HG02981 (cell line): ENCODE results near the gene BAIAP2.

Experiments
- ATAC-seq: cut with Tn5 transposase; IDR thresholded peaks from one replicate; pipeline ENCODE4 v1.9.1; 2021; ENCODE audit warnings: mild to moderate bottlenecking, moderate library complexity; ENCODE audit not compliant: unreplicated experiment

The BAIAP2 gene

DNA sequence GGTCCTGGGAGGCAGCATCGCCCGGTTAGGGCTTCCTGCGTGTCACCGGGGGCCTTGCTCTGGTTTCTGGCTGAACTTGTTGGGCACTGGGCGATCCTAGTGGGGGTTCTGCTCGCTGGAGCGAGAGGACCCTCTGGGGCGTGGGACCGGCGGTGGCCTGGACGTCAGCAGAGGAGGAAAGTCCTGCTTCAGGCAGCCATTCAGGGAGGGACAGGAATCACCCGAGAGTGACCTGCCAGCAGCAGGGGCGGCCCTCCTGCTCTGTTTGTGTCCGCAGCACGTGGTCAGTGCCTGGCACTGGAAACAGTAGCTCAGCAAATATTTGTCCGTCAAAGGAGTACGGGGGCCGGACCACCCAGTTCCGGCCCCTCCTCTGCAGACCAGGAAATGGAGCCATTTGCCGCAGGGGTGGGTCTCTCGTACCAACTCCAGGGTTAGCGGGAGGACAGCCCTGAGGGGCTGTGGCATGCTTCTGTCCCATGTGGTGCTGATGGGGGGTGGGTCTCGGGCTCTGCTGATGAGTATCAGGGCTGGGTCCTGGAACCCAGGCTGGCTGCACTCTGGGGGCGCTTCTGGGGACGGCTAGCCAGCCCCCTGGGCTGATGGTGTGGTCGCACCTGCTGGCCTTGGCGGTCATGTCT is 48.3 kb downstream of the BAIAP2 start:
- no peak for ATAC-seq

DNA sequence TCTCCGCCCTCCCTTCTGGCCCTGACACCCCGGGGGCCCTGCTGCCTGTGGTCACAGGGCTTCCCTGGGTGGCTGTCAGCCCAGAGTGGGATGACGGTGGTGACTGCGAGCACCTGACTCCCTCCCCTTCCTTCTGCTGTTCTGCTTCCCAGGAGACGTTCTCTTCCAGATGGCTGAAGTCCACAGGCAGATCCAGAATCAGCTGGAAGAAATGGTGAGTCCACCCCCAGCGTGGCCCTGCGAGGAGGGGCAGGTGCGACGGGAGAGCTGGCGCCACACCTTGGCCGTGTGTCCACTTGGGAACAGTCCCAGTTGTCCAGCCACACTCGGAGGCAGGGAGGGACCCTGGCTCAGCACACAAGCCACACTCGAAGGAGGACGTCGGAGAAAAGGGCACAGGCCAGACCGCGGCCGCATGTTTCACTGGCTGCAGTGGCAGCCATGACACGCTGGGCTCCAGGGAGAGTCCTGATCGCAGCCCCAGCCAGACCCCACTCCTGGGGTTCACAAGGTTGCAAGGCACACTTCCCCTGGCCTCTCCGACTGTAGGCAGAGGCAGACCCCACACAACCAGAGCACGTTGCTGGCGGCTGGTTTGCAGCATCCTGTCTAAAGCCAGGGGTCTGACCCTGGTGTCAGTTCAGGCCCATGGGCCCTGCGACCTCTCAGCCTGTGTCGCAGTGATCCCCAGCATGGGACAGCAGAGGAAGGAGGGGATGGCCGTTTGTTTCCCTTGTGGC is 49.9 kb downstream of the BAIAP2 start:
- no peak for ATAC-seq

- ATAC-seq, result no peak
Measured at GRCh38 chr17:81085420-81085911, 50.5 kb downstream of the BAIAP2 start.

DNA sequence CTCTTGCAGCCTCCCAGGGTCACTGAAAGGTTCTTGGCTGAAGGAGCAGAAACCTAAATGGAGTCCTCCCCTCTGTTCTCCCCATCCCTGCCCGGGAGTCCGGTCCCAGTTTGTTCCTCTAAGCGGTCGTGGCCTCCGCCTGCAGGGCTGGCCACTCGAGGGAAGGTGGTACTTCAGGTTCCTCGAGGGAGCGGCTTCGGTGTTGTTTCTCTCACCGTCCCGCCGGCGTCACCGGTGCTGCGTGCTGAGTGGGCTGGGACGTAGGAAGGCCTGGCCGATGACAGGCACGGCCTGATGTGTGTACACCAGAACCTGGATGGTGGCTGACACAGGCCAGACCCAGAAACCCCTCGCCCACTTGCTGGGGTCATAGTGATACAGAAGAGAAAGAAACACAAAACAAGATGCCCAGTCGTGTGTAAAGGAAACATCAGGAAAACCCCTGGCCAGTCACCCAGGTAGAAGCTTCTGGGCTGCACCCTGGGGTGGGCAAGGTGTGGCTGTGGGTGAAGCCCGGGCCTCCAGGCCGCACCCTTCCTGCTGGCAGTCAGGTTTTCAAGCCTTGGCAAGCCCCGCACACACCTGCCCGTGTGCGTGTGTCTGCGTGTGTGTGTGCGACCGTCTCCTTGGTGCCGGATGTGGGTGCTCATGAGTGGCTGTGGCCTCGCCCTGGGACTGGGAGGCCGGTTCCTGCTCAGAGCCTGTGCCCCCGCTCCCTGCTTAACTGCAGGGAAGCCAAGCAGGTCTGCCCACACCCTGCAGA is 52.0 kb downstream of the BAIAP2 start:
- no peak for ATAC-seq

GRCh38 chr17:81090361-81091136 is 55.6 kb downstream of the BAIAP2 start:
- ATAC-seq, result no peak

- ATAC-seq, result no peak
Measured at GRCh38 chr17:81091154-81091553, 56.2 kb downstream of the BAIAP2 start.

DNA sequence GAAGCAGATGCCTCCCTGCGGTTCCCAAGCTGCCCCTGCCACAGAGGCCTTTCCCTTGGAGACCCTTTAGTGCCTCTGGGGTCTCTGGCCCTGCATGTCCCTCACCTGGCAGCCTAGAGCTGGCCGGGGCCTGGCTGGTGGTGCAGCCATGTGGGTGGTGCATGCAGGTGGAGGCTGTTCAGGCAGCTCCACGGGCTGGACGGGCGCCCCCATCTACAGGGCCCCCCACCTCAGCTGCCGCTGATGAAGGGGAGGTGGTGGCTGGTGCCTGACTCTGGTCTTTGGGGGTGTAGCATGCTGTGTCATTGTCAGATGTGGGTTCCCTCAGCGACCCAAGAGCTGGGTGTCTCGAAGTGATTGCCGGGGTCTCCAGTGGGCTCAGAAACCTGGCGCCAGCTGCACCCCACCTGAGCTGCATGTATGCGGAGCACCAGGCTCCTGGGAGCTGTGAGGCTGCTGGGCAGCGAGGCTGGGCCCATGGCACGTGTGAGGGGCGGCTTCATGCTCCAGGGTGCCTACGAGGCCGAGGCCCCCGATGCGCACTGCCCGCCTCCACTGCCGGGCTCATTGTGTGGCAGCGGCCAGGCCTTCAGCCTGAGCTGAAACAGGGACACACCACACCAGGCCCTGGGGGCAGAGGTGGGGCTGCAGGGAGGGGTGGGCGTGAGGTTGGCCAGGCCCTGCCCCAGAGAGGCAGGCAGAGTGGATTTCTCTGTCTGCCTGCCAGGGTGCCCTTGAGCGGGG is 57.0 kb downstream of the BAIAP2 start:
- ATAC-seq, result no peak

GRCh38 chr17:81092518-81093095 is 57.7 kb downstream of the BAIAP2 start:
- ATAC-seq, result no peak

GRCh38 chr17:81093619-81094508 is 58.9 kb downstream of the BAIAP2 start:
- ATAC-seq, result no peak

- ATAC-seq, result no peak
Measured at GRCh38 chr17:81094509-81095382, 59.8 kb downstream of the BAIAP2 start.

GRCh38 chr17:81095383-81095762 is 60.4 kb downstream of the BAIAP2 start:
- ATAC-seq, result no peak

DNA sequence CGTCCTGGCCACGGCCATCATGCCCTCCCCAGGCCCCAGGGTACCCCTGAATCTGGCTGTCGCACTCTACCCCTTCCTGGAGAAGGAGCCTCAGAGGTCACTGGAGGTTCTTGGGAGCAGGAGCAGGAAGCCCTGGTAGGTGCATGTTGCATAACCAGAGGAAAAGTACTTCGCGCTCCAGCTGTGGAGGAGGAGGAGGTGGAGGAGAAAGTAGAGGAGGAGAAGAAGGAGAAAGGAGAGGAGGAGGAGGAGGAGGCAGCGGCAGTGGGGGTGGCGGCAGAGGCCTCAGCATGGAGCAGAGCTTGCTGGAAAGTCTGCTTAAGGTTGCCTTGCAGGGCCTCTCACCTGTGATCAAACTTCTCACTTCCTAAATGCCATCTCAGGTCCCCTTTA is 61.8 kb downstream of the BAIAP2 start:
- no peak for ATAC-seq

DNA sequence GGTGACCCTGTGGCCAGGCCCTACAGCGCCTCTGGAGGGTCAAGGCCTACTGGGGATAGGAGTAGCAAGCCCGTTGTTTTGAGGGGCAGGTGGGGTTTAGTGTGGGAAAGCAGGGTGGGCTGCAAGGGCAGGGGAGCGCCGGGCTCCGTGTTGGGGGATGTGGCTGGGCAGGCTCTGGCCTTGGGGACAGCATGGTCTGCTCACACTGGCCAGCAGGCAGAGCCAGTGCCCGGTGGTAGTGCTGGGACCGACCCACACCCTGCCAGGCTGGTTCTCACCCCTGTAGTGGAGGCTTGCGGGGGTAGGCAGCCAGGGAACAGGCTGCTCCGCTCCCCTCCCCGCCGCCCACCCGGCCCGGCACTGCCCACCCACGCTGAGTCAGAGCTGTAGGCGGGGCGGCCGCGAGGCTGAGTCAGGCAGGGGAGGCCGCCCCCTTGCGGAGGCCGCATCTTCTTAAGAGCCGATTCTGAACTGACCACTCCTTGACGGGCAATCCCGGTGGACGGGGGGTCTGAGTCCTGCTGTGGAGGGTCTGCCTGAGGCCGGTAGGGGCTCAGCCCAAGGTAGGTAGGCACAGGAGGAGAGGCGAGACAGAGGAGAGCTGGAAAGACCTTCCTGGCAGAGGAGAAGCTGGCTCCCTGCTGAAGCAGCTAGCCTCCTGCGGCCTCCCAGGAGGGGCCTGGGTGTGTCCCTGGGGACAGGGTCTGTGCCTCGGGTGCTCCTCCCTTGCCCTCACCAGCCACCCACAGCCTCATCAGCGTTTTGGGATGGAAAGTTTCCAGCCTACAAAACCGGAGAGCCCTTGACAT is 62.4 kb downstream of the BAIAP2 start:
- ATAC-seq, result no peak

- no peak for ATAC-seq
Measured at GRCh38 chr17:81097943-81098308, 63.0 kb downstream of the BAIAP2 start.

DNA sequence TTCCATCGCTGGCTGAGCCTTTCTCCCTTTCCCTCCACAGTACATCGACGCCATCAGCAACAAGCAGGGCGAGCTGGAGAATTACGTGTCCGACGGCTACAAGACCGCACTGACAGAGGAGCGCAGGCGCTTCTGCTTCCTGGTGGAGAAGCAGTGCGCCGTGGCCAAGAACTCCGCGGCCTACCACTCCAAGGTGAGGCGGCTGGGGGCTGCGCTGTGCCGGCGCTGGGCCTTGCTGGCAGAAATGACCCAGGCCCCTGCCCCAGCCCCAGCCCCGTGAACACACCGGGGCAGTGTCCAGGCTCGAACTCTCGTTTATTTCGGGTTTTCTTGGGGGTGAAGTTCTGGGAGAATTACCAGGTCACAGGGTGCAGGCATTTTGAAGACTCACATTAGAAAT is 64.9 kb downstream of the BAIAP2 start:
- ATAC-seq, result no peak

DNA sequence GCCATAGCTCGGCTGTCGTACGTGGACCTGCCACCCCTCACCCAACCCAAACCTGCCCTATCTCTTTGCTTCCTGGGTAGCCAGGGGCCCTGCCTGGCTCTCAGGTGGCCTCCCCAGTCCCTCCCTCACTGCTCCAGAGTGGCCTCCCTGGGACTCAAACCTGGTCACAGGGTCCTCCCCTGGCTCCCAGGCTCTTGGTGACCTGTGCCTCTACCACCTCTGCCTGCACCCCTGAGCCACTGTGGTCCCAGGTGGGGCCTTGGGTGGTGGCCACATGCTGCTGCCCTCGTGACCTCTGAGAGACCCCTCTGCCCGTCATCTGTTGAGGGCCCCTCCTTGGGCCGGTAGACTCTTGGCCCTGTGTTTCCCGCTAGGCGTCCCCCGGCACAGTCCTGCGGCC is 65.7 kb downstream of the BAIAP2 start:
- no peak for ATAC-seq

DNA sequence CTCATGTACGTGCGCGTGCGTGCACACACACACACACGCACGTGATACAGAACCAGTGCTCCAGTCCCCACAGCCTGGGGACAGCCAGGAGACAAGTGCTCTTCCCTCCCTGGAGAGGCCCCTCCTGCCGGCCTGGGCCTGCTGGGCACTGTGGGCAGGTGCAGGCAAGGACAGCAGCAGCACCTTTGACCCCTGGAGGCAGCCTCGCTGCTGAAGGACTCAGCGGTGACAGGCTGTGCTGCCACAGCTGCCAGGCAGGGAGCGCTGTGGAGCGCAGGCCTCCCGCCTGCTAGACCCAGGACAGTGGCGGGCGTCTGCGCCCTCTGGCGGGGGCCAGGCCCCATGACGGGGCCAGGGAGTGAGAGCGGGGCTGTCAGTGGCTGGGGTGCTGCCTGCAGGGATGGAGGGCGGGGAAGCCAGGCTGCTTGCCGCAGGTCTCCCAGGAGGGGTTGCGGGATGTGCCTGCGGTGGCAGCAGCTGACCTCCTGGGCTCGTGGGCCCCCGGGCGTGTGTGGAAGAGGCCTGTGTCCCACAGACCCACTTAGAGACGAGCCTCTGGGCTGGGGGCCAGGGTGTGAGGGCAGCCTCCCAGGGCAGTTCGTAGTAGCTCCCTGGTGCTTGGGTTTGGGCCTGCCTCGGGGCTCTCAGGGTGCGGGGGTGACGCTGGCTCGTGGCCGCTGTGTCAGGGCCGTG is 66.8 kb downstream of the BAIAP2 start:
- peak; percentile 91 for ATAC-seq
